ENCODE results near the gene TBX19. TPM values are rescaled to one million over a fixed set of nuclear protein-coding genes. Genes with fewer than 3 reads are reported as not detected.

Gene TBX19
- total RNA-seq, 1 donor from 2014 or later, result 3.1 TPM

GRCh38 chr1:168312718-168313604 lies 32.3 kb downstream of the TBX19 start:
- Histone ChIP-seq H3K9me3 (ENCODE audit: low read depth) (no peaks in the 10 kb centered on the region), H3K27ac (no peak overlapping the region), H3K36me3 (no peaks in the 10 kb centered on the region), H3K4me3 (no peak overlapping the region), H3K79me2 (ENCODE audit: low read depth) (no peaks in the 10 kb centered on the region), H3F3A (ENCODE audit: low read depth) (no peaks in the 10 kb centered on the region), H2AFZ (replicated peaks) (no peak overlapping the region), H3K27me3 (no peaks in the 10 kb centered on the region), H3K9ac (no peak overlapping the region), H4K20me1 (ENCODE audit: low read depth) (no peaks in the 10 kb centered on the region), H3K4me2 (no peak overlapping the region), H3K4me1 (no peaks in the 10 kb centered on the region)
- no peak overlapping the region for H3K4me3 Mint-ChIP-seq
- DNase-seq (ENCODE audit: low spot score), result no peak
- no peak overlapping the region for H3K27ac Mint-ChIP-seq
- no peaks in the 10 kb centered on the region for H3K9me3 Mint-ChIP-seq
- TF ChIP-seq EZH2phosphoT487 (IDR thresholded peaks at IDR 0.05), result no peak
- no peak for TF ChIP-seq CTCF (IDR thresholded peaks at IDR 0.05)
- TF ChIP-seq EZH2 (IDR thresholded peaks at IDR 0.05), result no peak
- H3K36me3 Mint-ChIP-seq, result no peaks in the 10 kb centered on the region
- H3K4me1 Mint-ChIP-seq, result no peaks in the 10 kb centered on the region
- H3K27me3 Mint-ChIP-seq (ENCODE audit: insufficient read depth, low read depth), result no peaks in the 10 kb centered on the region

GRCh38 chr1:168316142-168316541 lies 35.5 kb downstream of the TBX19 start:
- no peak overlapping the region for H3K27ac Mint-ChIP-seq
- H3K4me1 Mint-ChIP-seq, result no peaks in the 10 kb centered on the region
- Histone ChIP-seq H3K27ac (no peak overlapping the region), H3K9ac (no peak overlapping the region), H2AFZ (replicated peaks) (no peak overlapping the region), H3K9me3 (ENCODE audit: low read depth) (no peaks in the 10 kb centered on the region), H3K4me3 (no peak overlapping the region), H3K4me1 (no peaks in the 10 kb centered on the region), H4K20me1 (ENCODE audit: low read depth) (no peaks in the 10 kb centered on the region), H3F3A (ENCODE audit: low read depth) (no peaks in the 10 kb centered on the region), H3K27me3 (no peaks in the 10 kb centered on the region), H3K36me3 (no peaks in the 10 kb centered on the region), H3K79me2 (ENCODE audit: low read depth) (no peaks in the 10 kb centered on the region), H3K4me2 (no peak overlapping the region)
- no peak for TF ChIP-seq EZH2phosphoT487 (IDR thresholded peaks at IDR 0.05)
- TF ChIP-seq EZH2 (IDR thresholded peaks at IDR 0.05), result no peak
- TF ChIP-seq CTCF (IDR thresholded peaks at IDR 0.05), result no peak
- no peaks in the 10 kb centered on the region for H3K27me3 Mint-ChIP-seq (ENCODE audit: insufficient read depth, low read depth)
- no peak for DNase-seq (ENCODE audit: low spot score)
- no peak overlapping the region for H3K4me3 Mint-ChIP-seq
- H3K36me3 Mint-ChIP-seq, result no peaks in the 10 kb centered on the region
- H3K9me3 Mint-ChIP-seq, result no peaks in the 10 kb centered on the region

DNA sequence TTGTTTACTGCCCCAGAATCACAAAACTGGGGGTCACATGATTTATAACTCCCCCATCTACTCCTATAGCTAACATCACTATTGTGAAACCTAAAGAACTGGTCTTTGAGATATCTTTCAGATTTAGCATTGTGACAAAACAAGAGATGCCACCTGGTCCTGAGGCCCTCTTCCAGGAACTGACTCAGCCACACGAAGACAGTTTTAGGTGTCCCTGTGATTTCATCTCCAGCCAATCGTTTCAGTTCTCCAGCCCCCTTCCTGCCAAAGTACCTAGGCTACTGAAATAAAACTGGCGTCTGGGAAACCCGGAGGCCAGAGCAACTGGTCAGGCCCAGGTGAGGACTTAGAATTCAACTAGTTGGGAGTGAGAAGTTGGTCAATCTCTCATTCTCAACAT lies 36.6 kb downstream of the TBX19 start:
- DNase-seq (ENCODE audit: low spot score), result no peak
- H3K79me2 ChIP-seq (ENCODE audit: low read depth), result no peaks in the 10 kb centered on the region
- H3K4me1 ChIP-seq, result no peaks in the 10 kb centered on the region
- no peaks in the 10 kb centered on the region for H3F3A ChIP-seq (ENCODE audit: low read depth)
- no peaks in the 10 kb centered on the region for H3K36me3 ChIP-seq
- H4K20me1 ChIP-seq (ENCODE audit: low read depth), result no peaks in the 10 kb centered on the region
- H3K4me1 Mint-ChIP-seq, result no peaks in the 10 kb centered on the region
- no peak overlapping the region for H3K4me2 ChIP-seq
- no peak overlapping the region for H3K9ac ChIP-seq
- H3K27ac Mint-ChIP-seq, result no peak overlapping the region
- no peaks in the 10 kb centered on the region for H3K27me3 Mint-ChIP-seq (ENCODE audit: insufficient read depth, low read depth)
- H3K36me3 Mint-ChIP-seq, result no peaks in the 10 kb centered on the region
- H2AFZ ChIP-seq (replicated peaks), result no peak overlapping the region
- no peak overlapping the region for H3K27ac ChIP-seq
- H3K4me3 ChIP-seq, result no peak overlapping the region
- no peak overlapping the region for H3K4me3 Mint-ChIP-seq
- no peaks in the 10 kb centered on the region for H3K9me3 Mint-ChIP-seq
- no peaks in the 10 kb centered on the region for H3K9me3 ChIP-seq (ENCODE audit: low read depth)
- TF ChIP-seq CTCF (IDR thresholded peaks at IDR 0.05), result no peak
- TF ChIP-seq EZH2phosphoT487 (IDR thresholded peaks at IDR 0.05), result no peak
- TF ChIP-seq EZH2 (IDR thresholded peaks at IDR 0.05), result no peak
- no peaks in the 10 kb centered on the region for H3K27me3 ChIP-seq
